ENCODE results near the gene ATG2B. TPM values are rescaled to one million over a fixed set of nuclear protein-coding genes. Genes with fewer than 3 reads are reported as not detected.

The ATG2B gene
- total and polyA plus RNA-seq, 4 donors, result 23.3 to 46.2 (median 30.7) TPM

GRCh38 chr14:96384053-96384452, 20.9 kb upstream of the ATG2B start:
- Histone ChIP-seq H3K9me3 (ENCODE audit: control insufficient read depth, insufficient read depth, low read length) (no peaks in the 10 kb centered on the region), H3K4me1 (ENCODE audit: control insufficient read depth, insufficient read depth, low read length) (no peaks in the 10 kb centered on the region), H3K27ac (ENCODE audit: low read depth, low read length) (no peak overlapping the region), H3K36me3 (ENCODE audit: control insufficient read depth, insufficient read depth, low read length) (no peaks in the 10 kb centered on the region), H3K4me3 (ENCODE audit: low read depth, low read length) (no peak overlapping the region), H3K27me3 (ENCODE audit: control insufficient read depth, insufficient read depth, low read length) (no peaks in the 10 kb centered on the region)
- WGBS (ENCODE audit: insufficient coverage), result no CpG with 5 or more reads among the region's 1 CpG
- no peak for DNase-seq (ENCODE audit: low read depth in 4 of 6, low spot score in 6 of 6)

GRCh38 chr14:96383445-96383844, 20.3 kb upstream of the ATG2B start:
- DNase-seq (ENCODE audit: low read depth in 4 of 6, low spot score in 6 of 6), result no peak
- H3K9me3 ChIP-seq (ENCODE audit: control insufficient read depth, insufficient read depth, low read length), result no peaks in the 10 kb centered on the region
- no peak overlapping the region for H3K27ac ChIP-seq (ENCODE audit: low read depth, low read length)
- H3K4me1 ChIP-seq (ENCODE audit: control insufficient read depth, insufficient read depth, low read length), result no peaks in the 10 kb centered on the region
- H3K36me3 ChIP-seq (ENCODE audit: control insufficient read depth, insufficient read depth, low read length), result no peaks in the 10 kb centered on the region
- no peaks in the 10 kb centered on the region for H3K27me3 ChIP-seq (ENCODE audit: control insufficient read depth, insufficient read depth, low read length)
- no peak overlapping the region for H3K4me3 ChIP-seq (ENCODE audit: low read depth, low read length)
- 100% methylated on average over 1 of the region's 2 CpGs for WGBS (ENCODE audit: insufficient coverage)

- H3K27me3 ChIP-seq (ENCODE audit: control insufficient read depth, insufficient read depth, low read length), result no peaks in the 10 kb centered on the region
- no peaks in the 10 kb centered on the region for H3K9me3 ChIP-seq (ENCODE audit: control insufficient read depth, insufficient read depth, low read length)
- H3K4me1 ChIP-seq (ENCODE audit: control insufficient read depth, insufficient read depth, low read length), result no peaks in the 10 kb centered on the region
- DNase-seq (ENCODE audit: low read depth in 4 of 6, low spot score in 6 of 6), result no peak
- H3K36me3 ChIP-seq (ENCODE audit: control insufficient read depth, insufficient read depth, low read length), result no peaks in the 10 kb centered on the region
- H3K27ac ChIP-seq (ENCODE audit: low read depth, low read length), result no peak overlapping the region
- WGBS (ENCODE audit: insufficient coverage), result 83% methylated on average over 1 of the region's 3 CpGs
- H3K4me3 ChIP-seq (ENCODE audit: low read depth, low read length), result no peak overlapping the region
These were observed 17.6 kb upstream of the ATG2B start for GRCh38 chr14:96380735-96381134.

GRCh38 chr14:96376093-96376492, 13.0 kb upstream of the ATG2B start:
- no peak overlapping the region for H3K4me3 ChIP-seq (ENCODE audit: low read depth, low read length)
- H3K27me3 ChIP-seq (ENCODE audit: control insufficient read depth, insufficient read depth, low read length), result no peaks in the 10 kb centered on the region
- H3K4me1 ChIP-seq (ENCODE audit: control insufficient read depth, insufficient read depth, low read length), result no peaks in the 10 kb centered on the region
- H3K36me3 ChIP-seq (ENCODE audit: control insufficient read depth, insufficient read depth, low read length), result no peaks in the 10 kb centered on the region
- DNase-seq (ENCODE audit: low read depth in 4 of 6, low spot score in 6 of 6), result no peak
- no peak overlapping the region for H3K27ac ChIP-seq (ENCODE audit: low read depth, low read length)
- WGBS (ENCODE audit: insufficient coverage), result 92% methylated on average over 2 of the region's 3 CpGs
- H3K9me3 ChIP-seq (ENCODE audit: control insufficient read depth, insufficient read depth, low read length), result peaks cover 2% of the 10 kb centered on the region

- WGBS (ENCODE audit: insufficient coverage), result no CpG with 5 or more reads among the region's 3 CpGs
- no peak overlapping the region for H3K4me3 ChIP-seq (ENCODE audit: low read depth, low read length)
- H3K9me3 ChIP-seq (ENCODE audit: control insufficient read depth, insufficient read depth, low read length), result peaks cover 2% of the 10 kb centered on the region
- H3K36me3 ChIP-seq (ENCODE audit: control insufficient read depth, insufficient read depth, low read length), result no peaks in the 10 kb centered on the region
- H3K4me1 ChIP-seq (ENCODE audit: control insufficient read depth, insufficient read depth, low read length), result no peaks in the 10 kb centered on the region
- no peak overlapping the region for H3K27ac ChIP-seq (ENCODE audit: low read depth, low read length)
- H3K27me3 ChIP-seq (ENCODE audit: control insufficient read depth, insufficient read depth, low read length), result no peaks in the 10 kb centered on the region
- no peak for DNase-seq (ENCODE audit: low read depth in 4 of 6, low spot score in 6 of 6)
These were observed 10.4 kb upstream of the ATG2B start for GRCh38 chr14:96373538-96373937.

- peaks cover 2% of the 10 kb centered on the region for H3K9me3 ChIP-seq (ENCODE audit: control insufficient read depth, insufficient read depth, low read length)
- DNase-seq (ENCODE audit: low read depth in 4 of 6, low spot score in 6 of 6), result no peak
- H3K27ac ChIP-seq (ENCODE audit: low read depth, low read length), result no peak overlapping the region
- no peak overlapping the region for H3K4me3 ChIP-seq (ENCODE audit: low read depth, low read length)
- no peaks in the 10 kb centered on the region for H3K4me1 ChIP-seq (ENCODE audit: control insufficient read depth, insufficient read depth, low read length)
- WGBS (ENCODE audit: insufficient coverage), result no CpG with 5 or more reads among the region's 5 CpGs
- no peaks in the 10 kb centered on the region for H3K27me3 ChIP-seq (ENCODE audit: control insufficient read depth, insufficient read depth, low read length)
- H3K36me3 ChIP-seq (ENCODE audit: control insufficient read depth, insufficient read depth, low read length), result no peaks in the 10 kb centered on the region
These were observed 7.4 kb upstream of the ATG2B start for GRCh38 chr14:96370528-96370927.

GRCh38 chr14:96368534-96368933, 5.4 kb upstream of the ATG2B start:
- no peak for DNase-seq (ENCODE audit: low read depth in 4 of 6, low spot score in 6 of 6)
- H3K27me3 ChIP-seq (ENCODE audit: control insufficient read depth, insufficient read depth, low read length), result no peaks in the 10 kb centered on the region
- no peaks in the 10 kb centered on the region for H3K36me3 ChIP-seq (ENCODE audit: control insufficient read depth, insufficient read depth, low read length)
- H3K4me3 ChIP-seq (ENCODE audit: low read depth, low read length), result no peak overlapping the region
- H3K9me3 ChIP-seq (ENCODE audit: control insufficient read depth, insufficient read depth, low read length), result no peaks in the 10 kb centered on the region
- H3K4me1 ChIP-seq (ENCODE audit: control insufficient read depth, insufficient read depth, low read length), result peaks cover 8% of the 10 kb centered on the region
- 100% methylated on average over 1 of the region's 1 CpG for WGBS (ENCODE audit: insufficient coverage)
- H3K27ac ChIP-seq (ENCODE audit: low read depth, low read length), result no peak overlapping the region

- Histone ChIP-seq H3K27ac (ENCODE audit: low read depth, low read length) (no peak overlapping the region), H3K4me1 (ENCODE audit: control insufficient read depth, insufficient read depth, low read length) (peaks cover 8% of the 10 kb centered on the region), H3K4me3 (ENCODE audit: low read depth, low read length) (no peak overlapping the region), H3K27me3 (ENCODE audit: control insufficient read depth, insufficient read depth, low read length) (no peaks in the 10 kb centered on the region), H3K9me3 (ENCODE audit: control insufficient read depth, insufficient read depth, low read length) (no peaks in the 10 kb centered on the region), H3K36me3 (ENCODE audit: control insufficient read depth, insufficient read depth, low read length) (no peaks in the 10 kb centered on the region)
- 86% methylated on average over 1 of the region's 1 CpG for WGBS (ENCODE audit: insufficient coverage)
- no peak for DNase-seq (ENCODE audit: low read depth in 4 of 6, low spot score in 6 of 6)
These were observed 1.8 kb upstream of the ATG2B start for GRCh38 chr14:96364962-96365361.

- WGBS (ENCODE audit: insufficient coverage), result 0% methylated on average over 38 of the region's 38 CpGs
- Histone ChIP-seq H3K27ac (ENCODE audit: low read depth, low read length) (peak overlapping the region; percentile 37), H3K9me3 (ENCODE audit: control insufficient read depth, insufficient read depth, low read length) (no peaks in the 10 kb centered on the region), H3K36me3 (ENCODE audit: control insufficient read depth, insufficient read depth, low read length) (no peaks in the 10 kb centered on the region), H3K4me1 (ENCODE audit: control insufficient read depth, insufficient read depth, low read length) (peaks cover 8% of the 10 kb centered on the region), H3K27me3 (ENCODE audit: control insufficient read depth, insufficient read depth, low read length) (no peaks in the 10 kb centered on the region), H3K4me3 (ENCODE audit: low read depth, low read length) (peak overlapping the region; percentile 93)
- DNase-seq (ENCODE audit: low read depth in 4 of 6, low spot score in 6 of 6), result peak in 4 of 6 donors; percentile 7 to 69 (median 22)
These were observed 703 bp upstream of the ATG2B start for GRCh38 chr14:96363751-96364336.

- peak overlapping the region; percentile 93 for H3K4me3 ChIP-seq (ENCODE audit: low read depth, low read length)
- H3K27me3 ChIP-seq (ENCODE audit: control insufficient read depth, insufficient read depth, low read length), result no peaks in the 10 kb centered on the region
- no peaks in the 10 kb centered on the region for H3K9me3 ChIP-seq (ENCODE audit: control insufficient read depth, insufficient read depth, low read length)
- peak; percentile 4 to 79 (median 32) for DNase-seq (ENCODE audit: low read depth in 4 of 6, low spot score in 6 of 6)
- H3K36me3 ChIP-seq (ENCODE audit: control insufficient read depth, insufficient read depth, low read length), result no peaks in the 10 kb centered on the region
- H3K4me1 ChIP-seq (ENCODE audit: control insufficient read depth, insufficient read depth, low read length), result peaks cover 8% of the 10 kb centered on the region
- WGBS (ENCODE audit: insufficient coverage), result 0% methylated on average over 26 of the region's 27 CpGs
- peak overlapping the region; percentile 96 for H3K27ac ChIP-seq (ENCODE audit: low read depth, low read length)
These were observed 823 bp downstream of the ATG2B start for GRCh38 chr14:96362071-96362964.
